ENCODE results near the gene NAGS.
"Not testable (repeated sequence)": the region's sequence is repeated elsewhere in the genome, so short reads cannot be mapped to it uniquely, and the experiment has no call there.

DNA sequence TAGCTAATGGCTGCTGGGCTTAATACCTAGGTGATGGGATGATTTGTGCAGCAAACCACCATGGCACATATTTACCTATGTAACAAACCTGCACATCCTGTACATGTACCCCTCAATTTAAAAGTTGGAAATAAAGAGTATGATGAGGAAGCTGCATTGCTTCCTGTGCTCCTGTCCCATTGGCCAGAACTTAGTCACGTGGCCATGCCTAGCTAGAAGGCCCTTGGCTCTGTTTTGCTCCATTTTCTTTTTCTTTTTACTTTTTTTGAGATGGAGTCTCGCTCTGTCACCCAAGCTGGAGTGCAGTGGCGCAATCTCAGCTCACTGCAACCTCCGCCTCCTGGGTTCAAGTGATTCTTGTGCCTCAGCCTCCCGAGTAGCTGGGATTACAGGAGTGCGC is 43.1 kb upstream of the NAGS start:
- not testable (repeated sequence) for TF ChIP-seq EZH2phosphoT487 (conservative IDR thresholded peaks at IDR 0.05; ENCODE audit: low read length)
- TF ChIP-seq, protein P1, sequence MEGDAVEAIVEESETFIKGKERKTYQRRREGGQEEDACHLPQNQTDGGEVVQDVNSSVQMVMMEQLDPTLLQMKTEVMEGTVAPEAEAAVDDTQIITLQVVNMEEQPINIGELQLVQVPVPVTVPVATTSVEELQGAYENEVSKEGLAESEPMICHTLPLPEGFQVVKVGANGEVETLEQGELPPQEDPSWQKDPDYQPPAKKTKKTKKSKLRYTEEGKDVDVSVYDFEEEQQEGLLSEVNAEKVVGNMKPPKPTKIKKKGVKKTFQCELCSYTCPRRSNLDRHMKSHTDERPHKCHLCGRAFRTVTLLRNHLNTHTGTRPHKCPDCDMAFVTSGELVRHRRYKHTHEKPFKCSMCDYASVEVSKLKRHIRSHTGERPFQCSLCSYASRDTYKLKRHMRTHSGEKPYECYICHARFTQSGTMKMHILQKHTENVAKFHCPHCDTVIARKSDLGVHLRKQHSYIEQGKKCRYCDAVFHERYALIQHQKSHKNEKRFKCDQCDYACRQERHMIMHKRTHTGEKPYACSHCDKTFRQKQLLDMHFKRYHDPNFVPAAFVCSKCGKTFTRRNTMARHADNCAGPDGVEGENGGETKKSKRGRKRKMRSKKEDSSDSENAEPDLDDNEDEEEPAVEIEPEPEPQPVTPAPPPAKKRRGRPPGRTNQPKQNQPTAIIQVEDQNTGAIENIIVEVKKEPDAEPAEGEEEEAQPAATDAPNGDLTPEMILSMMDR (IDR thresholded peaks at IDR 0.05; ENCODE audit: insufficient read depth, low read length, poor library complexity, severe bottlenecking): not testable (repeated sequence)
